Measurements from ENCODE around the gene SMAD2.

GRCh38 chr18:47865183-47865582 lies 65.3 kb downstream of the SMAD2 start:
- TF ChIP-seq CTCF (IDR thresholded peaks at IDR 0.05) (no peak), ZFX (IDR thresholded peaks at IDR 0.05; ENCODE audit: borderline replicate concordance) (no peak)

All from 22Rv1 (cell line).